HG02571 (cell line): ENCODE results near the gene MBD5.

ENCODE experiments used
- ATAC-seq: cut with Tn5 transposase; IDR thresholded peaks from one replicate; pipeline ENCODE4 v1.9.1; 2021; ENCODE audit warnings: mild to moderate bottlenecking, moderate library complexity; ENCODE audit not compliant: unreplicated experiment

MBD5 gene

DNA sequence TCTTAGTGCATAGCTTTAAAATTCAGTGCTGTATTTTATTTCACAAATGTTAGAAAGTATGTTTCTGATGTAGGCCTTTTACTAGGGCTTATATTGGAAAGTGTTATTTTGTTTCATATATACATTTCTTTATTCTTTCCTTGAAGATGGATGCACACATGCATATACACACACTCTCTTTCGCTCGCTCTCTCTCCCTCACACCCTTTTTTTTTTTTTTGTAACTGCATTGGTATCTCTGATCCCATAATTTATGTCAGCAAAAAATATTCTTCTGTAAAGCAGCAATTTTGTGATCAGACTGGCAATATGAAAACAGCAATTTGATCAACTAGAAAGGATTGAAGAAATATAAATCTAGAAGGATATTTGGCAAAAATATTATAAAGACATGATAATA is 2.0 kb downstream of the MBD5 start:
- no peak for ATAC-seq

DNA sequence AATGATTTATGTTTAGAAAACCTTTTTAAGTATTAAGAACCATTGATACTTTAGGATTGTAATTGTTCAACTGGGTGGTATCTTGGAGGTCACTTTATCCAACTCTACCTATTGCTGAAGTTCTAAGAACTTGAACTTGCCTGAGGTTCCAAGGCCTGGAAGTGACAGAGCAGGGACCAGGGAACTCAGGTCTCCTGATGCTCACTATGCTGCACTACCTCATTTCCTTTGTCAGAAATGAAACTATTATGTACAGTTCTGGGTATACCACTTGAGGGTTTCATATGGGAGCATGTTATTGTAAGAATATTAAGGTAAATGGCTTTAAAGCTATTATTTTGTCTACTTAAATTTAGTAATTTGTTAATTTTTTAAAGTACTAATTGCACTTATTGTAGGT is 3.0 kb downstream of the MBD5 start:
- ATAC-seq: no peak

DNA sequence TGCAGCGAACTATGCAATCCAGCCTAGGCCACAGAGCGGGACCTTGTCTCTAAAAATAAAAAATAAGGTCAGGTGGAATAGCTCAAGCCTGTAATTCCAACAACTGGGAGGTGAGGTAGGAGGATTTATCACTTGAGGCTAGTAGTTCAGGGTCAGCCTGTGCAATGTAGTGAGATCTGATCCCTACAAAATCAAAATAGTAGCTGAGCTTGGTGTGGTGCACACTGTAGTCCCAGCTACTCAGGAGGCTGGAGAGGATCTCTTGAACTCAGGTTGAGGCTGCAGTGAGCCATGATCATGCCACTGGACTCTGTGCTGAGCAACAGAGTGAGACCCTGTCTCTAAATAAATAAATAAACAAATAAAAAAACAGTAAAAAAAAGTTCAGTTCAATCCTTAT is 5.7 kb downstream of the MBD5 start:
- ATAC-seq: no peak

DNA sequence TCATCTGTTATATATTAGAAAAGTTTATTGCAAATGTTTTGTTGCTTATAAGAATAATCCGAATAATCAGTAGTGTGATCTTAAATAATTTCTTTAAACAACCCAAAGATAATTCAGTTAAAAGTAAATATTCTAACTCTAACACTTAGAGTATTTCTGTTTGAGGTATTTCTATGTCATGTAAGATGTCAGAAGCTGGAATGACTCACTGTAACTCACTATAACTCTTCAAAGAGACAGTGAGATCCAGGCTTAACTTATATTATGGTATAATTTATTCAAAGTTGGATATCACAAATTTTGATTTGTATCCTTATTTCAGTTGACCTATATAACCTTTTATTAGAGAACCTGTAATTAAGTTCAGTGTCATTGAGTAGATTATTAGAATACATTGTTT is 6.9 kb downstream of the MBD5 start:
- ATAC-seq: no peak

DNA sequence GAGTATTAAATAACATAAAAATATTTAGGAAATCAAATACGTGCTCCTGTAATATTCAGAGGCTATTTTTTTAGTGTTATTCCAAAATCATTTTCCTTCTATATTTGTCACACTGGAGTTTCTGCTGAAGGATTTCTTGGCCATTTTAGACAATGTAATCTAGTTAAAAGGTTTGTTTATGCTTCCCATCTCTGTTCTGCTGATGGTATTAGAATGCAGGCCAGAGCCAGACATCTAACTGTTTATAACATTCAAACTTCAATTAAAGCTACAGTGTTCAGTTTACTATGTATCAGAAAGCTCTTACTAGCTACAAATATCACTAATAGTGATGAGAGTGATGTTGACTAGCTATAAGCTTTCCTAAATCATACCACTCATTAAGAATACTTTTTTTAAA is 7.9 kb downstream of the MBD5 start:
- no peak for ATAC-seq

DNA sequence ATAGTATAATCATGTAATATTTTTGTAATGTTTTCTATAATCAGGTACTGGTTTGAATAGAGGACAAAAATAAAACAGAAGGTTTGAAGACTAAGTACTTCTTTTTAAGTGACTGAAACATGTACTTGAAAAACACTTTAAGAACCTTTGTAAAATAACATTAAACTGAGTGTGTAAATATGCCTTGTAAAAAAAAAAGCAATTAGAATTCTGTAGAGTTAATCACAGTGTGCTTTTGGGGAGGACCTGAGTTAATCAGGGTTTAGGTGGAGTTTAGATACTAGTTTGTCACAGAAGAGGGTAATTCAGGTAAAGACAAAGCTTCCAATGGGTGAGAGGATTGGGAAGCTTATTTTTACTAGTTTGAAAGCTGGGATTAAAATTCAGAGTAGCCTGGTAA is 10.3 kb downstream of the MBD5 start:
- ATAC-seq: no peak

DNA sequence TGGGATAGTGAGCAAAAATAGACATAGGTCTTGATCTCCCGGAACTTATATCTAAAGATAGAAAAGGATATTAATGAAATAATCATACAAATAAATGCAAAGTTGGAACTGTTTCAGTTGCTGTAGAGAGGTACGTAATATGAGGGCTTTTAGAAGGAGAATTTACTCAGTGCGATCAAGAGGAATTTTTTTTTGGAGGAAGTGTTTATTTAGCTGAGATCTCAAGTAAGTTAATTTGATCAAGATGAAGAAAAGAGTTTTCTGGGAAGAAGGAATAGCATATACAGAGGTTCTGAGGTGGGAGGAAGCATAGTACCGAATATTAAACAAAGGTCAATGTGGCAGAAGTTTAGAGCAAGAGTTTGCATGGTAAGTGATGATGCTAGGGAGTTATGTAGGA is 11.3 kb downstream of the MBD5 start:
- no peak for ATAC-seq

DNA sequence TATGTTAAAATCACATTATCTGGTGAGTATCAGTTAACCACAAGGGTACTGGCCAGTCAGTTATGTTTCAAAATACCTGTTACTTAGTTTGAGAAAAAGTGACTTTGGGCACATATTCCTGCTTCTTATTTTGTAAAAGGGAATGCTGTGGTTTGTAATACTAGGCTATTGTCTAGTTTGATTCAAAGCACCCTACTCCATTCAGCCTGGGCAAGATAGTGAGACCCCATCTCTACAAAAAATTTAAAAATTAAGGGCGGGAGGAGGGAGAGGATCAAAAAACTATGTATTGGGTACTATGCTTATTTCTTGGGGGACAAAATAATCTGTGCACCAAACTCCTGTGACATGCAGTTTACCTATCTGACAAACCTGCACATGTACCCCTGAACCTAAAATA is 18.9 kb downstream of the MBD5 start:
- no peak for ATAC-seq

DNA sequence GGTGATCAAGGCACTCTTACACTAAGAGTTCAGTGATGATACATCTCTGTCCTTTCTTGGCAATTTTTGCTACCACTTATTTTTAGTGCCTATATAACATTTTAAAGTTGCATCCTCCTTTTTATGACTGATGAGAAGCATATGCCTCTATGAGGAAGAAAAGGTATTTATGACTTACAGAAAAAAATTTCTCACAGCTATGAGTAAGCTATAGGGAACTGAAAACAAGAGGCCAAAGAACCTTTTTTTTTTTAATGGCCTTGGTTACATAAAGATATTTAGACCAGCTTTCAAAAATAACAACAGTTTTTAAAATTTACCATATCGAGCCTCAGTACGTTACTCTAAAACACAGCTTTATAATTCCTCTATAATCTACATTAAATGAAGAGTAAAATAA is 21.3 kb downstream of the MBD5 start:
- peak; percentile 70 for ATAC-seq

DNA sequence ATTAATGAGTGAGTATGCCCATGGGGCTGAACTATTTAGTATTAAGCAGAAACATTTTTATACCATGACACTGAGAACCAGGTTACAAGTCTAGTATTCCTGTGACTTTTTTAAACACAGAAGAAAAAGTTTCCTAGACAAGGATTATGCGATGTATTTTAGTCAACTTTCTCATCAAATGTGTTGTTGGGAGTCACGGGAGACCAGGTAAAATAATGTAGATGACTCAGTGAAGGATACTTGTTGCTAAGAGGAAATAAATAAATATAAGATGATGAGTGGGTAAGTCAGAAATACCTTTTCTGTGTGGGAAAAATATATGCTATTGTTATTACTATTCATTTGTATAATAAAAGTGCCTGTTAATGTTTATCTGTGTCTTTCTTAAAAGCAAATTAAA is 23.4 kb downstream of the MBD5 start:
- ATAC-seq: no peak

DNA sequence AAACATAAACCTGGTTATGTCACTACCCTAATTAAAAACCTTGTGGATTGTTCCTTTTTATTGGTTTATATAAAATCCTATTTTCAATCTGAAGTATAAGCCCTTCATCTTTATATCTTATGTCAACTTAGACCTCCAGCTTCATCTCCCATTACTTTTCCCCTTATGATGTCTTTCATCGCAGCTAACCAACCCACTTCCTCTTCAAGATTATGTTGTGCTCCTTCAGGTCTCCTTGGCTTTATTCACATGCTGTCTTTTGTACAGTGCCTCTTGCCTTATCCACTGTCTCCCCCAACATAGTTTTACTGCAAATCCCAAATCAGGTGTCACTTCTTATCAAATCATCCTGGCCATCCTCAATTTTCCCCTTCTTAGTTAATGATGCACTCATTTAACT is 25.9 kb downstream of the MBD5 start:
- ATAC-seq: no peak

DNA sequence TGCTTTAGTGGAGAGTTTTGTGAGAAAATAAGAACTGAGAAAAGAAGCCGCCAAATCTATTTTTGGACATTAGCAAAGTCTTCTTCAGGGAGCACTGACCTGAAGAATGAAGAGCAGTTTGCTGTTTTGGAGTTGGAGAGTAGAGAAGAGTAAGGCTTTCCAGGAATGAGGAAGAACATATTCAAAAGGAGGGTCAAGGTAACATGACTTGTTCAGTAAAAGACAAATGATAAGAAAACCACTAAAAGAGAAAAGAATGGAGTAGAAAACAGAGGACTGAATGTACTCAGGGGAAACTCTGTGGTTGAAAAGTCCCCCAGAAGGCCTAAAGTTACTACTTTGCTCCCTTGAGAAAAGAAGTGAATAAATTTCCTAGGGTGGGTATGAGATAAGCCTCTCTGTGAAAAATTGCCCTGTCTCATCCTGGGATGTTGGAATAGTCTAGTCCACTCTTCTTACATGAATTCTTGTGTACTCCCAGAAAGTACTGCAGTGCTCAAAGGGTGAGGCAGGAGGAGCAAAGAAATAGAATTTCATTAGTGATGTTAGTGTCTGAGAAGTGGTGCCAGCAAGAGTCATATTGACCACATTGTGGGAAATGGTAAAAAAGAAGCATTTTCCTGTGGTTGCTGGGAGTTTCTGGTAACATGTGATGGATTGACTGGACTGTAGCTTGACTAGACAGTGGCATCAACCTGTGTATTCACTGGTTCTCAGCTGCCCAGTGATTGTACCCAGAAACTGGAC is 27.8 kb downstream of the MBD5 start:
- peak; percentile 73 for ATAC-seq

DNA sequence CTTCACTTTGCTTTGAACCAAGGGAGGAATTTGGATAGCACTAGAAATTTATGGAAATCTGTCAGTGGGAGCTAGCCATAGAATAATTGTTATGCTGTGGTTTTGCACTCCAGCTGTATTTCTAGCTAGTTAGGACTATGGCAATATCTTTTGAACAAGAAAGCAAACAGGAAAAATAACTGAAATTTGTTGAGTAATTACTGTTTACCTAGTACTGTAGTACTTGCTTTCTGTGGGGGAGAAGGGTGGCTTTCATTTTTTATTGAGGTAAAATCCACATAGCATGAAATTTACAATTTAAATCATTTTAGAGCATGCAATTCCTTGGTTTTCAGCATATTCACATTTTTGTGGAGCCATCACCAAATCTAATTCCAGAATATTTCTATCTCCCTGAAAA is 28.4 kb downstream of the MBD5 start:
- ATAC-seq: no peak

DNA sequence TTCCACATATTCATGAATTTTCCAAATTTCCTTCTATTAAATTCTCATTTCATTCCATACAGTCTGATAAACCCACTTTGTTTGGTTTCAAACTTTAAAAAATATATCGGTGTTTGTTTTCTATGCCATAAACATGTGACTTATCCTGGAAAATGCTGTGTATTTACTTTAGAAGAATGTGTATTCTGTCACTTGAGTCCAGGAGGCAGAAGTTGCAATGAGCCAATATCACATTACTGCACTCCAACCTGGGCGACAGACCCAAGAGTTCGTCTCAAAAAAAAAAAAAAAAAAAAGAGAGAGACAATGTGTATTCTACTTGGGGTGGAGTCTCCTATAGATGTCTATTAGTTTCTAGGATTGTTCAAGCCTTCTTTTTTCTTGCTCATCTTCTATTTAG is 31.8 kb downstream of the MBD5 start:
- ATAC-seq: no peak

DNA sequence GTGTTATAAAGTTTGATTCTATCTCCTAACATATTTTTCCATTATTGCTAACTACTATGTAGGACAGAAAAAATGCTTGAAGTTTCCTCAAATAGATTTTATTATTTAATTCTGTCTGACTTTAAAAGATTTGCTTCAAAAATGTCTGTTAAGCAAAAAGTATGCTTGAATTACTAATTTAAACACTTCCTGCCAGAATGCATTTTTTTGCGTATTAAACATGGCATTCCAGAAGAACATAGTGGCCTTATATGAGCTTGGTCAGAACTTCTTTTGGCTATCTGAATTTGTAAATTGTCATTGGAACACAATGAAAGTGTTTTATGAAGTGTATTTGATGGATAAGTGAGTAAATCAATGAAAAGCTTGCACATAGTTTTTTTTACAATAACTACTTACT is 37.8 kb downstream of the MBD5 start:
- no peak for ATAC-seq

DNA sequence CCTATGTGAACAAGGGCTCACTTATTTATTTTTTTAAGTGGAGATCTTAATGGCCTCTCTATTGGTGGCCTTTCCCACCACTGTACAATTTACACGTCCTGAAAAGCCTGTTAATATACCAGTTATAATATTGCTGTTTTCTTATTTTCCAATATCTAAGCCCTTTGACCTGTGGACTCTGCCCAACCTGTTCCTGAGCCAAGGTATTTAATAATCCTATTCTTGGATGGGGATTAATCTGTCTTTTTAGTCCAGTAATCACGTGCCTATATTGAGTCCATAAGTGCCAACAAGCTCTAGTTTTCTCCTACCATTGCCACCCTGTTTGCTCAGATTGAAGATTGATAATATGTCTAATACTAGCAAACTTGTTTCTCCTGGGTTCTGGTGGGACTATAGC is 42.7 kb downstream of the MBD5 start:
- no peak for ATAC-seq

DNA sequence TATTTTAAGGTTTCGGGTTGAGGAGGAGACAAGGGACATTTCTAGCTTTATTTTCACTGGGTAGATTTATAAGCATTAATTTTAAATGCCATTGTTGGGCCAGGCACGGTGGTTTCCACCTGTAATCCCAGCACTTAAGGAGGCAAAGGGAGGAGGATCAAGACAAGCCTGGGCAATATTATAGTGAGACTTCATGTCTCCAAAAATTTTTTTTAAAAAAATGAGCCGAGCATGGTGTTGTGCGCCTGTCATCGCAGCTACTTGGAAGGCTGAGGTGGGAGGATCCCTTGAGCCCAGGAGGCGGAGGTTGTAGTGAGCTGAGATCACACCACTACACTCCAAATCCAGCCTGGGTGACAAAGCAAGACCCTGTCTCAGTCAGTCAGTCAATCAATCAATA is 45.0 kb downstream of the MBD5 start:
- no peak for ATAC-seq

DNA sequence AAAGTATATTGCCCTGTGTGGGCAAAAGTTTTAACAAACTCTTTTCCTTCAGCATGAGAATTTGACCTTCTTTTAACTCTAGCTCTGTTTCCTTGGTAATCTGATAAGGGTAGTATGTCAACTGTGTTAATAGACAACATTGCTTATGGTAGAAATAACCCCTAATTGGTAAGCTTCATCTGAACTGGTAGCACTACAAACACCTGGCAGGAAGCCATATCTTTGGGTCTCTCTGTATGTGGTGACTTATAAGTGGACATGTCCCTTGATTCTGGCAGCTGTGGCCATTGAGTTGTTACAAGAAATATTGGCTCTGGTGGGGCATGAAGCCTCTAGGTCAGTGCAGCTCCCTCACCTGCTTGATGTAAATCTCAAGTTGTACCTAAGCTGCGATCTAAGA is 46.9 kb downstream of the MBD5 start:
- ATAC-seq: no peak

DNA sequence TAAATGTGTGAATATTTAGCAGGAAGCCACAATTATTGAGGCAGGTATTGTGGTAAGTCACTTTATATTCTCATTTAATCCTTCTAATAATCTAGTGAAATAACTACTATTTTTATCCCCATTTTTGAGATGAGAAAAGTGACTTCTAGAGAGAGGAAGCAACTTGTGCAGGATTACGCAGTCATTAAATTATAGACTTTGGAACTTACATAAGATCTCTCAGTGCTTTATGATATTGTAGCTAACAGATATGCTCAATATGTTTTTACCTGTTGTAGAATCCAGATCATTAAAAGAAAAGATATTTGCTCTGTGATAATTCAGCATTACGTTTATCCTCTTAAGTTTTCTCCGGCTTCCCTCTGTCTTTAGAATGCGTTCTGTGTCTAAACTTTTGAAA is 50.5 kb downstream of the MBD5 start:
- no peak for ATAC-seq

DNA sequence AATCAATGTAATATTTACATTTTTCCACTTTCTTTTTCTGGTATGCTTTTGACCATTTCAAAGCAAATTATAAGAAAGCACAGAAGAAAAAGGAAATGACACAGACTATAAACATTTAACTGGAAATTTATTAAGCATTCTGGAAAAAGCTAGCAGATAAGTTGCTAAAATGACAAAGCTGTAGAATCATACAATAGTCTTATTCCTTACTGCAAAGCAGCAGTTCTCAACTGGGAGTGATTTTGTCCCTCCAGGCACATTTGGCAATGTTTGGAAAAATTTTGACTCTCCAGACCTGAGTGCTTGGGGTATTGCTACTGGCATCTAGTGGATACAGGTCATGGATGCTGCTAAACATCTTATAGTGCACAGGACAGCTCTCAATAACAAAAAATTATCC is 75.1 kb downstream of the MBD5 start:
- ATAC-seq: no peak

DNA sequence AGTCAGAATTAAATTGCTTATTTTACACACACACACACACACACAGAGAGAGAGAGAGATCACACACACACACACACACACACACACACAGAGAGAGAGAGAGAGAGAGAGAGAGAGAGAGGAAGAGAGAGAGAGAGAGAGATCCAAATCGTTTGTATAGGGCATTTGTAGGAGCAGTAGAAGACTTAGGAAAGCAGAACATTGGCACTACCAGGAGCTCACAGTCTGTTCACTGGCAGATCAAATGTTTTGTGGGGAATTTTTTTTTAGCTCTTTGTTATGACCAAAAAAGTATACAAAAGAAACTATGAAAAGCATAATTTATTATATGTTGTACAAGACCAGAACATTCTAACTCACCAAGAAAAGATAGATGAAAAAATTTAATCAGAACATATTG is 81.8 kb downstream of the MBD5 start:
- no peak for ATAC-seq

DNA sequence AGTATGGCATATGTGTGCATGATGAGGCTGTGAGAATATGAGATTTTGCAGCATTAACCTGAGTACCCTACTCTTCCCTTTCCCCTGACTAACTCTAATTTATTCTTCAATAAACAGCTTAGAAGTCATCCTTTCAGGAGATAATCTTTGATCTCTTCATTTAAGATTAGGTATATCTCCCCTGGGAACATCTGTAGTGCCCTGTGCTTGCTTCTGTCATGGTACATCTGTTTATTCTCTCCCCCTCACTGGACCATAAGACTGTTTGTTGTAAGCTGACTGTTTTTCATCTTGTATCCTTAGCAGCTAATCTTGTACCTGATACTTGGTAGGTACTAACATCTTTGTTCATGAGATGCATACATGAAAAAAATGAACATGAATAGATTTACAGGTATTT is 83.1 kb downstream of the MBD5 start:
- no peak for ATAC-seq

DNA sequence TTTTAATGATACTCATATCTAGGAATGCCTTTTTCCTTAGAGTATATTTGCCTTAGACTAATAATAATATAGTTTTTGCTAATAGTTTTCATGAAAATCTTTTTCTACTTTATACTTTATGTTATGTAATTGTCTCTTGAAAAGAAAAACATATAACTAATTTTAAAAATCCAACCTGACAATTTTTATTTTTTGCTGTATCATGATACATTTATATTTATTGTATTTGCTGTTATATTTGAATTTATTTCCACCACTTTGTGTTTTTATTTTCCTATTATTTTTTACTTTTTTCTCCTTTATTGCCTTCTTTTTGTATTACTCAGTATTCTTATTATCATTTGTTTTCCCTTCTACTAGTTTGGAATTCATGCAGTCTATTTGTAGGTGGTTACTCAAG is 85.4 kb downstream of the MBD5 start:
- ATAC-seq: no peak

DNA sequence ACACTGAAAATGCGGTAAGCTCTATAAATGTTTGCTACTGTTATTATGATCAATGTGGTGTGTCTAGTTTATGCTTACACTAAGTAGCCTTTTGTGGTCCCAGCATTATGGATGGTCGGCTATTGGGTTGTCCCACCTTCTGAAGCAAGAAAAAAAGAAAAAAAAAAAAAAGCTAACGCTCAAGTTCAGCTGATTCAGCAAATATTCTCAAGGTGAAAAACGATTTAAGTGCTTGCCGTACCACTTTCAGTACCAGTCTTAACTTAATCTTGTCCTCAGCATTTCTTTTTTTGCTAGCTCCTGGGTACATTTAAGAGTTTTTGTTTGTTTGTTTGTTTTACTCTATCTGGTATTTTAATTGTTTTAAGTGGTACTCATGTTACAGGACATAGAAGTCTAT is 87.5 kb downstream of the MBD5 start:
- no peak for ATAC-seq
